GM21825 (cell line): ENCODE results near the gene FRMD4A.

ENCODE experiments used
- ATAC-seq: cut with Tn5 transposase; IDR thresholded peaks from one replicate; pipeline ENCODE4 v1.9.1; 2021; ENCODE audit warnings: mild to moderate bottlenecking, moderate library complexity; ENCODE audit not compliant: unreplicated experiment

FRMD4A gene

GRCh38 chr10:14296065-14296709 is 34.5 kb downstream of the FRMD4A start:
- ATAC-seq: no peak

- no peak for ATAC-seq
Observed at GRCh38 chr10:14294347-14295059, 36.2 kb downstream of the FRMD4A start.

DNA sequence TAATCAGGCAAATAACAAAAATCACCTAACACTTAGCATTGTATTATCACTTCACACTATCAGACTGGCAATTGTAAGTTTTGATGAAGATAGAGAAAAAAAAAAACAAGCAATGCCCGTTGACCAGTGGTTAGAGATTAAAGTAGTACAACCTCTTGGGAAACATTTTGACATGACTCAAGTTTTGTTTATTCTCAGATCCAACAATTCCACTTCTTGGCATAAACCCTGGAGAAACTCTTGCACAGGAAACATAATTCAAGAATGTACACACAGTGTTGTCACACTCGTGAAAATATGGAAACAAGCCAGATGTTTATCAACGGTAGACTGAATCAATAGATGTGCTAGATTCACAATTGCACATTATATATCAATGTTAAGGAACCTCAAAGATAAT is 37.2 kb downstream of the FRMD4A start:
- no peak for ATAC-seq

- no peak for ATAC-seq
Observed at GRCh38 chr10:14291296-14291695, 39.4 kb downstream of the FRMD4A start.

DNA sequence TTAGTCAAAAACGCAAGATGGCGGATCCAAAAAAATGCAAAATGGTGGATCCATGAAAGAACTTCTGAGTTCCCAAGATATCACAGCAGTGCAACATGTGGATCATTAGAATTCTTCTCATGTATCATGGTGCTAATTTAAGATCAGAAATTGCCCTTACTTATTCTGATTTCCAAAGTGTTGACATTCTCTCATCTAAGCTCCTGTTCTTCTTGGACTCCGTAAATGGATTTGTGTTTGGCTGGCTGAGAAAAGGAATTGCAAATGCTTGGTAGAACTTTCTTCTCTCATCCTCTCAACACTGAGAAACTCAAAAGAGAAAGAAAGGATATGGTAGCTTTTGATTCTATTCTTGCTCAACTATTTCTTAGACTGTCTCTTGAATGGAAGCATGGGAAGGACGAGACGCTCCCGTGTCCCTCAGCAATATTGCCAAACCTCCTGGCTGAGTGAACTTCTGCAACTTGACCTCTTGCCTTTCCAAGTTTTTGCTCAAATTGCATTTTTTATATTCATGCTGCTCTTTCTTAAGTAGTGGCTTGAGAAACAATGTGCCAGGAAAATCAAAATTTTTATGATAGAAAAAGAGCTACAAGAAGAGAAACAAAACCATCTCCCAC is 44.7 kb downstream of the FRMD4A start:
- ATAC-seq: no peak

DNA sequence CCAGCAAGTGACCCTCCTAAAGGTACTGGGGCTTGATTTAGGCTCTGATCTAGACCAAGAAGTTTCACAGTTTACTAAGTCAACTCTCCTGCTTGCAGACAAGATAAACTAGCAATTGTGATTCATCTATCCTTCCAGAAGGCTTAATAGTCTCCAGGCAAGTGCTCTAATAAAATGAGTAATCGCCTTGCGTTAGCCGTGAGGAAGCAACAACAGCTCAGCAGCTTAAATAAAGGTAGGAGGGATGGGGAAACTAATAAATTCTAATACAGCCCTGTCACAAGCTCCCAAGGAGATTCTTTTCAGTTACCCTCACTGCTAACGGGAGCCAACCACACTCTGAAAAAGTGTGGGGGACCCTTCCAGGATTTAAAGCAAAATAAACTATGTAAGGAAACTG is 48.4 kb downstream of the FRMD4A start:
- no peak for ATAC-seq

GRCh38 chr10:14278533-14278932 is 52.2 kb downstream of the FRMD4A start:
- no peak for ATAC-seq

GRCh38 chr10:14276210-14276609 is 54.5 kb downstream of the FRMD4A start:
- no peak for ATAC-seq

- no peak for ATAC-seq
Observed at GRCh38 chr10:14271621-14272020, 59.1 kb downstream of the FRMD4A start.

DNA sequence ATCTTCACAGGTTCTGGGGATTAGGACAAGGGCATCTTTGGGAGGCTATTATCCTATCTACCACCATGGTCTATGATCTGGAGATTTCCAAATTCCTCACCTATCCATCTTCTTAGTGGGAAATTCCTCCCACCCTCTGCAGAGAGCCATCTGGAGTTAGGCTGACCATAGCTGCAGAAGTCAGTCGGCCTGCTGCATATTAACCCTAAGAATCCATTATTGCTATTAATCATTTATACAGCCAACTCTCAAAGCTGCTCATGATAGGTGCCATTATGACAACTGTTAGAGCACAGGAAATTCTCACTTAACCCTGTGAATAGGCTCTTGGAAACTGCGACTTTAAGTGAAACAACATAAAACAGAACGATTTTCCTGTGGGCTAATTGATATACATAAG is 60.4 kb downstream of the FRMD4A start:
- ATAC-seq: no peak

DNA sequence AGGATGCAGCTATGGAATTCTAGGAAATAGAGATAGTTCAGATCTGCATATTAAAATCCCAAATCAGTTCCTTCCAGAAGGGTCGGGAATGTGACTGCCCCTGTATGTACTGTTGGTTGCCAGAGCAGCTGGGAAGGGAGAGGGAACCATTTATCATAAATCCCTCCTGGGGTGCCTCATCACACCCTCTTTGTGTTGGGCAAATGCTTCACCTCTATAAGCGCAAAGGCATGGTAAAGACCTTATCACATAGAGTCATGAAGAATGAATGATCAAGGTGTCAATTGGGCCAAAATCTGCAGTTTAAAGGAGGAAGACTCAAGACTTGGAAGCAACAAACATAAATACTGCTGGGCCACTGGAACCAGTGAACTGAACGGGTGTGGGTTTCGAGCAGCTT is 65.0 kb downstream of the FRMD4A start:
- no peak for ATAC-seq

DNA sequence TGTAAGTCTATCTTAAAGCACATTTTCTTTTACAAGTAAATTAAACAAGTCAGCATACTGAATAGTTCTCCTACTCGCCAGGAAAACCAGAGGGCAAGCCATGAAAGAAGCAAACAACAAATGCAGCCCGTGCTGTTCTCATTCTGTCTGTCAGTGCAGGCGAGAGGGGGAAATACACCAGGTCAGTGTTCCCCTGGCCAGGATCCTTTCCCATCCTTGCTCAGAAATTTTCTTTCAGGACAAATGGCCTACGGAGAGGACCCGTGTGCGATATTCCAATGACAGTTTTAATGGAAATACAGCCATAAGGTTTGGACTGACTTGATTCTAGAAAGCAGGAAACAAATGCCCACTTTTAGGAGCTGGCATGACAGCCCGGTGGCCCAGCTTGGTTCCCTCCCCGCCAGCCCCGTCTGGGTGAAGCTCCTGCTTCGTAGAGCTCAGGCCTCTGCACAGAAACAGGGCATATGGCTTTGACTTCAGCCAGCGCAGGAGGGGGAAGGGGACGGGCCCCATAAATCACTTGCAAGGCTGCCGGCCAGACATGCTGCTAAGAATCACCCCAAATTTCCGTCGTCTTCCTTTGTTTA is 67.8 kb downstream of the FRMD4A start:
- ATAC-seq: no peak

DNA sequence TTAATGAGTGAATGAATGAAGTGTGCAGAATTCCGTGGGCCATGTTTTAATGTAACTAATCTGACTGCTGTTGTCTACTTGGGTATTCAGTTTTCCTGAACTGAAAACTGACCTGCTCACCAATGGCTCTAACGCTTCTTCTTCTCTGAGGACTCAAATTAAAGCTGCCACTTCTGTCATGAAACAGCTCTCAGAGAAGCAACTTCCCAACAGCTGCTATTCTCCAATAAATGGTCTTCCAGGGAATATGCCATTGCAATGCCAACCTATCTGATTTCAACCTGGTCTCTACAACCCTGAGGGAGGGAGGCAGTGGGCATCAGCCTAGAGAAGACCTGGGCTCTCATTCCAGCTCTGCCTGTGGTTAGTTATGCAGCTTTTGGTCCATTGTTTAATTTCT is 69.4 kb downstream of the FRMD4A start:
- ATAC-seq: no peak

DNA sequence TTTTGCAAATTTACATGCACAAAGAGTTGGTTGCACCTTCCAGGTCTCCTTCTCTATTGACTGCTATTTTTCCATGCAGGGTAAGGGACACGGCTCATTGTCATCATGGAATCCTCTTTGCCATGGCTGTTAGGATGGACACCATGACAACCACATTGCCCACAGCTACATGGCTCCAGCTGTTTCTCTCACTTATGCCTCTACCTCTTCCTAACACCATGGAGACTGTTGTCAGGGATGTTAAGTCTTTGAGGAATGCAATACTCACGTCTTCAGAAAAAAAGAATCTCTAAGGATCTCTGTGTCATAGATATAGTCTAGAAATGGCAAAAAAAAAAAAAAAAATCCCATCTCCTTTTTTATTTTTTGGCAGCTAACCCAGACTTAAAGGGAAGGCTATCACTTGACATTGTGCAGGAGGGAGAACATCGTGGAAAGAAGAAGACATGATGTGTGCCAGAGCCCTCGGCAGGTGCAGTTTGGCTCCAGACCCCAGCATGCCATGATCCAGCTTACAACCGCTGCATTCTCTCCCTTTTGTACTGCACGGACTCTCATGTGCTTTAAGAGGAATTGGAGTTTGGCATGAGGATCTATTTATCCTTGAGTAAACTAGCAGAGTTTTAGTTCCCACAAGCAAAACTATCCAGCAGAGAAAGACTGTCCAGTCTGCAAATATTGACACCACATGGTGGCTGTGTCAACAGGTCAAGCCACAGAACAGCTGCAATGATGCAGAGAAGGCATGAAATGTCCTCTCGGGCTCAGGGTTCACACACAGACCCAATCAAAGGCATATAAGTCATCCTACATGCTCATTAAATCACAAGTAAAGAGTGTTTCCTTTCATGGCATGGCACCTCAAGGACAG is 70.8 kb downstream of the FRMD4A start:
- ATAC-seq: no peak

DNA sequence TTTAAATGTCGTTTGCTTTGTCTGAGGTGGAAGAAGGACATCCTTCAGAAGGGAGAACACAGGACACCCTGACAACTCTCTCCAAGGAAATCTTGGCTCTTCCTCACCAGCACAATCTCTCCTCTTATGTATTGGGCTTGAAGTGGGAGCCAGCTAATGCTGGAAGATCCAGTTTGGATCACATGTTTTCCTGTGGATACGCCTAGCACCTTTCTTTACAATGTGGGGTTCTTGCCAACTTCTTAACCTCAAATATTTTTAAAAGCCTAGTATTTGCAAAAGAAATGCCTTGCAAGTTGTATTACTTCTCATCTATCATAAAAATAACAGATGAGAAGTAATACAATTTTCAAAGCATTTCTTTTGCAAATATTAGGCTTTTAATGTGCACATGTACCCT is 76.4 kb downstream of the FRMD4A start:
- ATAC-seq: no peak

GRCh38 chr10:14253711-14254110 is 77.0 kb downstream of the FRMD4A start:
- ATAC-seq: no peak

DNA sequence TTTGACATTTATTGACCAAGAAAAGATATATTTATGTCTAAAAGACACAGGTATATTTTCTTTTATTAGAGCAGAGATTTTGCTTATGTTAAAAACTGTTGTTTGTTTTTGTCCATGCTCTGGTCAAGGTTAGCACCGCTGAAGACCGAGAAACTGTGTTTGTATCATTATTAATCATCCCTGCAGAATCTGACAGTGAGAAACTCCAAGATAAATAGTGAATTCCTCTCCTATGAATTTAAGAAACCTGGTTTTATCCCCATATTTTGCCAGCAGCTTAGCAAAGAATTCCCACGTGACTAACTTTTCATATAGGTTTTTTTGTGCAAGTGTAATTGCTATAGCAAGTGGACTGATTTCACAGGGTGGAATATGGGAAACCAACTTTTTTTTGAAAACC is 77.6 kb downstream of the FRMD4A start:
- no peak for ATAC-seq

GRCh38 chr10:14250496-14251076 is 80.1 kb downstream of the FRMD4A start:
- no peak for ATAC-seq

GRCh38 chr10:14247377-14248116 is 83.2 kb downstream of the FRMD4A start:
- ATAC-seq: no peak

- ATAC-seq: no peak
Observed at GRCh38 chr10:14244801-14245211, 85.9 kb downstream of the FRMD4A start.
